GM18861 (cell line): ENCODE results near the gene KIF12.

Experiments used
- ATAC-seq: cut with Tn5 transposase; IDR thresholded peaks from one replicate; pipeline ENCODE4 v1.9.1; 2021; ENCODE audit not compliant: unreplicated experiment

The KIF12 gene

DNA sequence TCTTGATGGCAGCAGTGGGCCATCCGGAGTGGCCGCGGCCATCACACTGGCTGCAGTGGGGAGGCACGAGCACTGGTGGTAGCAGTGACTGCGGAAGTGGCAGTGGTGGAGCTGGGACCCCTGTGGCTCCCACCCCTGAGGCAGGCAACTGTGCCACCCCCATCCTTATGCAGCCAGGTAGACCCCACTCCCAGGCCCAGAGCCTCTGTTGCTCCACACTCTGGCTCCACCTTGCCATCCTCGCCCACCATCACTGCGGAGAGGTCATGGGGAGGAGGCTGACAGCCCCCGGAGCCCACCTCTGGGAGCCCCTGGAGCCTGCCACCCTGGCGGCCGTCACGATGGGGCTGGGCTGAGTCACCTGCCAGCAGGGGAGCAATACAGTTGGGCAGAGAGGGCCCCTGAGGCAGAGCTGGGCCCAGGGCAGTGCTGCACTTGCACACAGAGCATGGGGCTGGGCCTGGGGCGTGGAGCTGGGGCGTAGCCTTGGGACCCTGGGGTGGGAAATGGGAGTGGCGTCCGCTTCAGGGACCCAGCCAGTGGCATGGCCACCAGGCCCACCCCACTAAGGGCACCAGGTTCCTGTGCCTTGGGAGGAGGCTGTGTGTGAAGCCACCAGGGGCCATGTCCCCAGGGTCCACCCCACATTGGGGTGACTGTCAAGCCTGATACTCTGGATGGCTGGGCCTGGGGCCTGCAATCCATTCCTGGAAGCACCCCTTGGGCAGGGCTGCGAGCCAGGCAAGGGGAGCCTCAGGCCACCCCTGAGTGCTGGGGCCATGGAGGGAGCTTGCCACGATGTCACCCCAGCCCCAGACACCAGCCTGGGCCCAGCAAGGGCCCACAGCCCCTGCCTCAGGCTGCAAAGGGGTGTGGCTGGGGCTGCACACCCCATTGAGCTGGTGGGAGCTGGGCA is 28.6 kb downstream of the KIF12 start:
- no peak for ATAC-seq

DNA sequence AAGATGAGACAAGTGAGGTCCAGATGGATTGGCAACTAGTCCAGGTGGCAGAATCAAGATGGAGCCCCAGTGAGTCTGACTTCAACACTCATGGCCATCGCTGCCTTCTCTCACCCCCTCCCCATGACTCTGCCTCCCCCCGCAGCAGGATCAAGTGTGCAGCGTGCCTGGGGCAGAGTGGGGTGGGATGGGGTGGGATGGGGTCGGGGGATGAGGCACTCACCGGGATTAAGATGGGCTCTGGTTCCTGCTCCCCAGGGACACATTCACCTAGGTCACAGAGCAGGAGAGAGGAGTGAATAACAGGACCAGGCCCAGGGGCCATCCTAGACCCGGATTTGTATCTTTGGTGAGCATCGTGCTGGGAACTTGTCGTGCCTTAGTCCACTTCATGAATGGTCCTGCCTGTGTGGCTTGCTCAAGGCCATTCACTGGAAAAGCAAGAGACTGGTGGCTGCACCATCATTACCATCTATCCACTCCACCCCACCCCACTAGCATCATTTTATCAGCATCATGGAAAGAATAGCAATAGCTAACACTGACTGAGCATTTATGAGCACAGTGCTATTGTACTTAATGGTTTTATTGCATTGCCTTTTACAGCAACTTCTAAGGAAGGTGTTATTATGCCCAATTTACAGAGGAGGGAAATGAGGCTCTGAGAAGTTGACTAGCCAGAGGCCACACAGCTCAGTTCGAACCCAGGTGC is 29.5 kb downstream of the KIF12 start:
- ATAC-seq = no peak

DNA sequence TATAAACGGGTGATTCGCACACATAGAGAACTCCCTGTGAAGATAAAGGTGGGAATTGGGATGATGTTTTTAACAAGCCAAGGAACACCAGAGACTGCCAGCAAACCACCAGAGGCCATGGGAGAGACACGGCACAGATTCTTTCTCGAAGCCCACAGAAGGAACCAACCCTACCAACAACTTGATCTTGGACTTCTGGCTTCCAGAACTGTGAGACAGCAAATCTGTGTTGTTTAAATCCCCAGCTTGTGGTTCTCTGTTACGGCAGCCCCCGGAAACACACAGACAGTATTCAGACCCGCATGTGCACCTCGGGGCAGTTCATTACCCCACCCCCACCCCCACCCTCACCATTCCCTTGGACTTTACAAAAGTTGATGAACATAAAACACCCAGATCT is 33.8 kb downstream of the KIF12 start:
- no peak for ATAC-seq

GRCh38 chr9:114061830-114062474 is 37.1 kb downstream of the KIF12 start:
- no peak for ATAC-seq

GRCh38 chr9:114061292-114061691 is 37.8 kb downstream of the KIF12 start:
- no peak for ATAC-seq

- no peak for ATAC-seq
Observed at GRCh38 chr9:114060711-114061110, 38.4 kb downstream of the KIF12 start.

- no peak for ATAC-seq
Observed at GRCh38 chr9:114060070-114060469, 39.0 kb downstream of the KIF12 start.

DNA sequence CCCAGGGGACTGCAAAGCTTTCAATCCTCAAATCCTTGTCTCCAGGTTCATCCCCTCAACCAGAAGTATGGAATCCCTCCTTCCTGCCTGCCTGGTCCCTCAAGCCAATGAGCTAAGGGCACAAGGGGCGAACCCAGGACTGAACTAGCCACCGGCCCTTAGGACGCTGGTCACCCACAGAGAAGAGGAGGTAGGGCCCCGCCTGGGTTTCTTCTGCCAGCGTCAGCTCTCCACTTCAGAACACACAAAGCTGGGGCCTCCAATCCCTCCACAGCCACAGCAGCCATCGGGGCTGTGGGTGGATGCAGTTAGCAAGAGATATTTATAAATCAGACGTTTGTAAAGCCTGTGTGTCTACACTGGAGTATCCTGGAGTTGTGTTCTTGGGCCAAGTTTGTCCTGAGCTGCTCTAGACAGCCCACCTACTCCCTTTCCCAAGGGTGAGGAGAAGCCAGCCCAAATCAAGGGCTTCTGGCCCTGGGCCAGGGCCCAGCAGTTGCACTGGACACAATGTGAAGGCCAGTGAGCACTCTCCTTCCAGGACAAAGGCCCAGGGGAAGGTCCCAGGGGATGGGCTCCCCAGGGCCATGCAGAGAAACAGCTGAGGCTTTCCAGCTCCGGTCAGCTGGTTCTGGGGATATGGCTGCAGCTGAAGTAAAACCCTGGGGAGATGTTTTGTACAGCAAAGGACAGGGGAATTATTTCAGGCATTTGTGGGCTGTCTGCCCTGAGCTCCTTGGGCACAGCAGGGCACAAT is 39.9 kb downstream of the KIF12 start:
- ATAC-seq = no peak

DNA sequence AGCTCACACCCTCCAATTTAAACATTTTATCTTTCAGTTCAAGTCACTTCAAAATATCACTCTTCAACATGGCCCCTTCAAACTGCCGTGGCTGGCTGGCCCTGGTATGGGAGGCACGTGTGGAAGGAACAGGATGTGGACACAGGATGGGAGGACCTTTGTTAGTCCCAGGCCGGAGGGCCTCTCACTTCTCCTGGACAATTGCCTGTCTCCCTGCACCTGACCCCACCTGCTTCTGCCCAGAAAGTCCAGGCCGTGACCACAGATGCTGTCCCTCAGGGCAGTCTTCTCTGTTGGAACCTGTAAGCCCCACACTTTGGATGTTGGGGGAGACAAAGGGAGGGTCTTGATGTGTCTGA is 40.4 kb downstream of the KIF12 start:
- no peak for ATAC-seq

- ATAC-seq = no peak
Observed at GRCh38 chr9:114057161-114057885, 41.8 kb downstream of the KIF12 start.

DNA sequence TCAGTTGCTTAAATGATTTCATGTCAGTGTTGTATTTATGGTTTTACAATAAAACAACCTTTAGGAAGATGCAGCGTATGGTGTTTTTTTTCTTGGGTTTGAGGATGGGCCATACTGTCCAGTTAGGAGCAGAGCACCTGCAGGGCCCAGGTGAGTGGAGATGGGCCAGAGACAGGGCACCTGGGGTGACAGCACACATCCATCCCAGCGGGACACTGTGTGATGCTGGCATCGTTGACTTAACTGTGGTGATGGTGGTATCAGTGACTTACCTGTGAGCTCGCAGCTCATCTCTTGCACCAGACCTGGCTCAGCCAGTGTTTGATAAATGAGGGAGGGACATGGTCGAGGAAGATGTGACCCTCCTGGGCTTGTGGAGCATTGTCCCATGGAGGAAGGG is 42.6 kb downstream of the KIF12 start:
- ATAC-seq = no peak

GRCh38 chr9:114055894-114056293 is 43.2 kb downstream of the KIF12 start:
- no peak for ATAC-seq

DNA sequence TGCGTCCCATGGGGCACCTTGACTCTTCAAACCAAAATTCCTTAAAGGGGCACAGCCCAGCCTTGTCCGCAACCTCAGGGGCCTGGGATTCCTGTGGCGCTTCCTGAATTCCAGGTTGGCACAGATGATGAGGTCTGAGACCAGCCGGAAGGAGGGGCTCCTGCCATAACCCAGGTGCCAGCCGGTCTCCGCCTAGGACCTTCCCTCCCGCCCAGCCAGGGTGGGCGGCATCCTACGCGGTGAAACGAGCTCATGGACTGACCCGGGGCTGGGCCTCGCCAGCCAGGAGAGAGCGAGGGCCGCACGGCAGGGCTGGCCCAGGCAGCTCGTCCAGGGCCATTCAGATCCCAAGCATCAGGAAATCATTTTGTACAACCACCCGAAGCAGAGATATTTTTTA is 44.0 kb downstream of the KIF12 start:
- ATAC-seq = no peak

GRCh38 chr9:114054191-114054690 is 44.9 kb downstream of the KIF12 start:
- no peak for ATAC-seq

- no peak for ATAC-seq
Observed at GRCh38 chr9:114053246-114054005, 45.7 kb downstream of the KIF12 start.

- ATAC-seq = no peak
Observed at GRCh38 chr9:114051706-114052105, 47.4 kb downstream of the KIF12 start.

DNA sequence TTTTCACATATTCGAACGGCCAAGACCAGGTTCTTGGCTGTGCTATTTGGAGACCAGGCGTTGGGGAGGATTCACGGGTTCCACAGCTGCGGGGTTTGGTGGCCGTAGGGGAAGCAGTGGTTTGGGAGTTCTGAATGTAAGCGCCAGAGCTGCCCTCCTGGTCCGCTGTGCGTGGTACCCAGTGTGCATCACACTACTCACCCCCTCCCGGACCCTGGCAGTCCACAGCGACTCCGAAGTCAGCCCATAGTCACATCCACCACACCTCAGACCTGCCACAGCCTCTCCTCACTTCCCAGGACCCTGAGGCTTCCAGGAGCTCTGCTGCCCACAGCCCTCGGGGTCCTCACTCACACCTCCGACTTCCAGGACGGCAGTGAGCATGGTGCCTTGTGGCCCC is 47.8 kb downstream of the KIF12 start:
- no peak for ATAC-seq

GRCh38 chr9:114050646-114051045 is 48.4 kb downstream of the KIF12 start:
- no peak for ATAC-seq

DNA sequence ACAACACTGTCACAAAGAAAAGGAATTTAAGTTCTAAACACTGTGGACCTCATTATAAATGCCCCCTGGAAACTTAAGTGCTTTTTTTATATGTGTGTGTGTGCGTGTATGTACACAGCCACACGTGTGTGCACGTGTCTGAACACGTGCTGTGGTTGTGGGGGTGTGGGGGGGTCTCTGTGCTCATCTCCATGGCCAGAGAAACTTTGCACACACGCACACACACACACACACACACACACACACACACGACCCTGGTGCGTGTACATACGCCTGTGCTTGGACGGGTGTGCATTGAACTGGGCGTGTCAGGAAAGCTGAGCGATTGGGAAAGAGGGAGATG is 48.9 kb downstream of the KIF12 start:
- no peak for ATAC-seq
